Measurements from ENCODE around the gene LIN37.
A peak's percentile ranks its signal among the peaks of the same experiment; 100 is the strongest.

The LIN37 gene

GRCh38 chr19:35734889-35735288, 13.5 kb upstream of the LIN37 start:
- DNase-seq (ENCODE audit: low read depth) = no peak

GRCh38 chr19:35736913-35737886, 11.2 kb upstream of the LIN37 start:
- no peak for DNase-seq (ENCODE audit: low read depth)

GRCh38 chr19:35738021-35738886, 10.1 kb upstream of the LIN37 start:
- DNase-seq (ENCODE audit: low read depth) = no peak

- DNase-seq (ENCODE audit: low read depth) = no peak
Observed at GRCh38 chr19:35738887-35739229, 9.5 kb upstream of the LIN37 start.

GRCh38 chr19:35739275-35740107, 8.9 kb upstream of the LIN37 start:
- no peak for DNase-seq (ENCODE audit: low read depth)

- no peak for DNase-seq (ENCODE audit: low read depth)
Observed at GRCh38 chr19:35740108-35740422, 8.3 kb upstream of the LIN37 start.

- peak; percentile 92 for DNase-seq (ENCODE audit: low read depth)
Observed at GRCh38 chr19:35740423-35741202, 7.8 kb upstream of the LIN37 start.

GRCh38 chr19:35741203-35741515, 7.2 kb upstream of the LIN37 start:
- no peak for DNase-seq (ENCODE audit: low read depth)

GRCh38 chr19:35742121-35742724, 6.2 kb upstream of the LIN37 start, which contains the start of gene IGFLR1:
TSS of gene IGFLR1 (minus strand) at chr19:35742452. CDS start at chr19:35741180, 1,272 bp downstream.
- peak; percentile 59 for DNase-seq (ENCODE audit: low read depth)

- DNase-seq (ENCODE audit: low read depth) = no peak
Observed at GRCh38 chr19:35743640-35744429, 4.5 kb upstream of the LIN37 start.

- DNase-seq (ENCODE audit: low read depth) = peak; percentile 88
Observed at GRCh38 chr19:35744430-35745327, 3.7 kb upstream of the LIN37 start.

GRCh38 chr19:35745328-35746086, 2.9 kb upstream of the LIN37 start, which contains the start of the genes PSENEN and U2AF1L4:
TSS of gene PSENEN (plus strand) at chr19:35745651. CDS start at chr19:35745931, 280 bp downstream.
TSS of gene U2AF1L4 (minus strand) at chr19:35745418. CDS start at chr19:35745391, 27 bp downstream.
- peak; percentile 95 for DNase-seq (ENCODE audit: low read depth)

GRCh38 chr19:35746087-35746462, 2.3 kb upstream of the LIN37 start:
- DNase-seq (ENCODE audit: low read depth) = no peak

GRCh38 chr19:35746531-35746930, 1.8 kb upstream of the LIN37 start:
- no peak for DNase-seq (ENCODE audit: low read depth)

- no peak for DNase-seq (ENCODE audit: low read depth)
Observed at GRCh38 chr19:35750167-35750566, 1.8 kb downstream of the LIN37 start.

GRCh38 chr19:35751839-35752745, 3.7 kb downstream of the LIN37 start:
- DNase-seq (ENCODE audit: low read depth) = no peak

GRCh38 chr19:35752746-35753350, 4.5 kb downstream of the LIN37 start:
- no peak for DNase-seq (ENCODE audit: low read depth)
